Activated naive CD4-positive, alpha-beta T cell treated with anti-CD3 and anti-CD28 coated beads, Interleukin-2, amount 50 U/mL, for 16 hours (primary cell): Measurements from ENCODE around the gene ADGRV1.

Experiments
- DNase-seq: peaks from one replicate; pipeline ENCODE4 v3.0.0-alpha.2; 2020

The ADGRV1 gene

GRCh38 chr5:91150636-91151035, 592.0 kb downstream of the ADGRV1 start:
- DNase-seq = no peak

- DNase-seq = no peak
These were observed 593.4 kb downstream of the ADGRV1 start for GRCh38 chr5:91151947-91152346.

GRCh38 chr5:91154338-91154737, 595.7 kb downstream of the ADGRV1 start:
- no peak for DNase-seq

DNA sequence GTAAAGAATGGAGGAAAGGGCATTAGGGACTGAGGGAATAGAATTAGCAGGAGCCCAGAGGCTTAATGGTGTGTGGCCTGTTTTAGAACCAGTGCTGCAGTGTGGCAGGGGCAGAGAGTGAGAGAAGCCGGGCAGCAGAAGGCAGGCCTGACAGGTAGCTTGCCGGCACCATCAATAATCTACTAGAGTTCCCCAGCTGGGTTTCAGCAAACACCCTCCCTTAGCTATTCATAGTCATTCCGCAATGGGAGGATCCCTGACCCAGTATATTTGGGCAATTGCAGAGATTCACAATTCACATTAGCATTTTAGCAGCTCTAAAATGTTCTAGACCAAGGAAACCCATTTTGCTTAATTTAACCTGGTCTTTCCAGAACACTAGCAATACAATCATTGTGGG, 596.7 kb downstream of the ADGRV1 start:
- no peak for DNase-seq

DNA sequence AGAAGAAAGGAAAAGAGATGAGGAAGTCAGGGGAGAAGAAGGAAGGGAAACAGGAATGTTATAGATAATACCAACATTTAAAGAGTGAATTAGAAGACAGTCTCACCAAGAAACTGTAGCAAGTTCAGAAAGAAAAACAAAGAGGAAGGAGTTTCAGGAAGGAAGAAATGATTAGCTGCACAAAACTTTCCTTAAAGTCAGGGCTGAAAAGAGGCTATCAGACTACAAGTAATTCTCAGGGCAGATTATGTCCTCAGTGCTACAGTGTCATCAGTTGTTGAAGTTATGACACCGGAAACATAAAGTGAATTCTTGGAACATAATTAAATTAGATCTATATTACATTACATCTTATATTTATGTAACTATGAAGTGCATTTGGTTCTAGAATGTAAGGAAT, 597.6 kb downstream of the ADGRV1 start:
- no peak for DNase-seq

DNA sequence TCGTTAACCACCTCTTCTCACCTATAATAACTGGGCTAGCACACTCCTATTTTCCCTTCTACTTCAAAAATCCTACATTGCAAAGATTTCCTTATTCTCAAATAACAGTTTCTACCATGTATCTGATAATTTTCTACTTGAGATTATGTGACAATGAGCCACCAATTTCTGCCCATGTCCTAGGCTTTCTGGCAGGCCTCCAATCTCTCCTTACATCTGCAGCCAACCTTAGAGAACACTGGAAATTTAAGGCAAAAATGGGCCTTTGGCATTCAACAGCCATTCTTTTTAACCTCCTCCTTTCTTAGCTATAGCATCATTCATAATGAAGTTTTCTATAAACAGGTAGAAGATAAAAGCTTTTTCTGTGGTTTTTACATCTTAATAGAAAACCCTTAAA, 599.4 kb downstream of the ADGRV1 start:
- DNase-seq = no peak

- no peak for DNase-seq
These were observed 601.0 kb downstream of the ADGRV1 start for GRCh38 chr5:91159647-91160046.

GRCh38 chr5:91160714-91161285, 602.2 kb downstream of the ADGRV1 start:
- no peak for DNase-seq

- peak; percentile 62 for DNase-seq
These were observed 604.2 kb downstream of the ADGRV1 start for GRCh38 chr5:91162534-91163381.

DNA sequence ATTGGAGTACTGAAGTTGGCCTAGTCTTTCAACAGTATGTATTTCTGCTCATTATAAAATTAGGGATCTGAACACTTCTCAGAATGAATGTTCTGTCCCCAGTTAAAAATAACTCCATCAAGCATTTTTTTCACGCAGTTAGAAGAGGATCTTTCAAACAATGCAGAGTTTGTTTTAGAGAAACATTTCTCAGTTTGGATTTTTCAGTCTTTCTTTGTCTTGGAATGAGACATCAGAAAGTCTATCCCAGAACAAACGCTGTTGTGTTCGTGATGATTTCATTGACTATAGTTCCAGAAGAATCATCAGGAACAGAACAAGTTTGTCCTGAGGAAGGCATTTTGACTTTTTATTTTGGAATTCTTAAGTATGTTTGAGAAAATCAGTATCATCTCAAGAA, 605.8 kb downstream of the ADGRV1 start:
- DNase-seq = no peak

DNA sequence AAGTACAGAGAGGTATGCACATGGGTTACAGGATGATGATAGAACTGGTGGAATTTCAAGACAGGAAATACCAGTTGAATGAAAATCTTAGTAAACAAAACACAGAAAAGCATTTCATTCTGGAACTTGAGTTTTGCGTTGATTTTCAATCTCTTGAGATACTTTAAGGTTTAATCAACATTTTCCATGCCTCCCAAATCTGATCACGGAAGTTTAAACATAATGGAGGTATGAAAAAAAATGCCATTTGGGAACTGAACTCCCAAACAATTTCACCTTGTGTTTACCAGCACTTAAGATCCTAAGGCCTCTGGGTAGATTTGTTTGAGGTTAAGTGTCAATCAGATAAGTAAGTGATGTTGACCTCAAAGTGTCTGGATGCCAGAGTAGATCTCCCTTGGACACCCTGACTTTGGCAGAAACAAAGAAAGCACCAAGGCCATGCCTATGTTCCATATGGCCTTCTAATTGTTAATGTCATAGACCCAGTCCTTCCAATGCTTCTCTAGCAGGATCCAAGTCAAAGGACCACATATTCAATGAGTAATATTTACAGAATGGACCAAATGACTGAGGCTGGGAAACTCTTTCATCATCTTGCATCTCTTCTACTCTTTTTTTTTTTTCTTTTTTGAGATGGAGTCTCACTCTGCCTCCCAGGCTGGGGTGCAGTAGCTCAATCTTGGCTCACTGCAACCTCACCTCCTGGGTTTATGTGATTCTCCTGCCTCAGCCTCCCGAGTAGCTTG, 607.6 kb downstream of the ADGRV1 start:
- DNase-seq = no peak

DNA sequence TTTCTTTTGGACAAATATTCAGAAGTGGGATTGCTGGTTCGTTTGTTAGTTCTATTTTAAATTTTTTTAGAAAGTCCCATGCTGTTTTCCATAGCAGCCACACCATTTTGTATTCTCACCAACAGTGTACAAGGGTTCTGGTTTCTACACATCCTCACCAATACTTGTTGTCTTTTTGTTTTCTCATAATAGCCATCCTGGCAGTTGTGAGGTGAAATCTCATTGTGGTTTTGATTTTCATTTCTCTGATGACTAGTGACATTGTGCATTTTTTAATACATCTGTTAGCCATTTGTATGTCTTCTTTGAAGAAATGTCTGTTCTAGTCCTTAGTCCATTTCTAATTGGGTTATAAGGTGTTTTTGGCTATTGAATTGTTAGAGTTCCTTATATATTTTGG, 610.3 kb downstream of the ADGRV1 start:
- no peak for DNase-seq

- no peak for DNase-seq
These were observed 611.7 kb downstream of the ADGRV1 start for GRCh38 chr5:91170266-91170665.

DNA sequence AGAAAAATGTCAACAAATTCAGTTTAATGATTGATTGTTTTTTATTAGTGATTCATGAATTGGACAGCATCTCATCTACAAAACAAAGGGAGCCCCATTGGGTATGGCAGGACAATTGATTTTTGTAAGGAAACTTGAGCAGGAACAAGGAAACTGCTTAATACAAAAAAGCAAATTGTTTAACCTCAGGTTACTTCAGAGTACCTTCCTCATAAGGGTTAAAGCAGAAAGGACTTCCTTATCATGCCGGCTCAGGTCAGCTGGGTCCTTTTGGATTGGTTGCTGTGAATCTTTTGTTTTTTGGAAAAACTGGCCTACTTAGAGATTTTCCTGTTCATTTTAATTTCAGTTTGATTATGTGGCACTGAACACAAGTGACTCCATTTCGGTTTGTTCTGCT, 612.7 kb downstream of the ADGRV1 start:
- DNase-seq = no peak

DNA sequence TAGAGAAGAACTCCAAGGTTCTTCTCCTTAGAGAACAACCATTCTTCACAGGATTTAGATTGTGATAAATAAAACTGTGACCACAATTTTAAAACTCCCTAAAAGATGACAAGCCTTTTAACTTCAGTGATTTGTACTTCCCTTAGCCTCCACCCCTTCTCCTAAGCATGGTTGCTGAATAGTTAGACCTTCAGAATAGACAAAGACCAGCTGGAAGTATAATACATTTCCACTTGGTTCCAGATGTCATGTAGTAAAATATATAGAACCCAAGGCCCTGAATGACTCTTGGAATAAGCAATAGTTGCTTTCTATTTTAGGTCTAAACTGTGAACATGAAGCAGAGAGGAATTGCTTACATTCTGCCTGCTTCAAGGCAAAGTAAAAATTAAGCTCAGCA, 615.8 kb downstream of the ADGRV1 start:
- DNase-seq = no peak

- no peak for DNase-seq
These were observed 617.1 kb downstream of the ADGRV1 start for GRCh38 chr5:91175708-91176107.

- DNase-seq = no peak
These were observed 617.9 kb downstream of the ADGRV1 start for GRCh38 chr5:91176288-91177016.

DNA sequence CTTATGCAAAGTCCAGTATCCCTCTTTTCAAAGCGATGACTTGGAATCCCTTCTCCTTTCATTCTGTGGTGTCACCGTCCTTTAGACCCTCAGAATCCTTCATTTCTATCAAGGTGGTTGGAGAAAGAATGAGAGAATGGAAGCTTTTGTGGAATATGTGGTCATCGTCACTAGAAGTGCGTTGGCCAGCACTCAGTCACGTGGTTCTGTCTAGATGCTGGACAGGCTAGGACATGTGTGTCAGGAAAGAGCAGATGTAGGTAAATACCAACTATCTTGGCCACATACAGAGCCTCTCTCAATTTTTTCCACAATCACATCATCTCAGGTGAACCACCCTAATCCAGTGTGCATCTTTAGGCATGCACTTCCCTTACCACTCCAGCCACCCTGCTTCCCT, 618.5 kb downstream of the ADGRV1 start:
- no peak for DNase-seq

- DNase-seq = no peak
These were observed 619.0 kb downstream of the ADGRV1 start for GRCh38 chr5:91177639-91178038.

DNA sequence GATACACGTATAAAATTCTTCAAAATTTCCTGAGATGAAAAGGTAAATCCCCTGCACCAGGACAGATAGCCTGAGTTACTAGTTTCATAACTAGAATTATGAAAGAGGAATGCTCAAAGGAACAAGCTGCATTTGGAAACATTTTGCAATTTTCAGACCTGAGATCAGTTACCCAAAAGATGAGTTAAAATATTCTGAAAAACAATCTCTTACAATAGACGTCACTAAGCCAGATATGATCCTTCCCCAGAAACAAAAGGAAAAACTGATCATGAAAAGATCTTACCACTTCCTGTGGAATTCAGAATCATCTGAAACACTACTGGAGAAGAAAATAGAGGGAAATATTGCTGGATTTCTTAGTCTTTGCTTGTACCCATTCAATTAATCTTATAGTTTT, 619.9 kb downstream of the ADGRV1 start:
- no peak for DNase-seq

GRCh38 chr5:91179018-91179417, 620.4 kb downstream of the ADGRV1 start:
- DNase-seq = no peak

- no peak for DNase-seq
These were observed 621.9 kb downstream of the ADGRV1 start for GRCh38 chr5:91180506-91180905.

GRCh38 chr5:91182763-91183162, 624.2 kb downstream of the ADGRV1 start:
- no peak for DNase-seq
